Sigmoid colon (tissue), 4 donors: ENCODE results near the gene MAGEA9.

ENCODE experiments used
- EP300 ChIP-seq, 4 donors: sonication (generic); formaldehyde crosslinking; IDR thresholded peaks; one replicate each; pipeline ENCODE4 v1.6.1; 2017; ENCODE audit warnings: antibody characterized with exemption in 4 of 4
- POLR2A ChIP-seq, 2 donors: fragments of 450-650 bp; IDR thresholded peaks; one replicate each; pipeline ENCODE4 v1.6.1; 2016; ENCODE audit warnings: antibody characterized with exemption in 2 of 2, mild to moderate bottlenecking in 2 of 2, moderate library complexity in 2 of 2
- POLR2AphosphoS5 ChIP-seq, 4 donors: sonication (generic); formaldehyde crosslinking; IDR thresholded peaks; one replicate each; pipeline ENCODE4 v1.6.1; 2017; ENCODE audit warnings: antibody characterized with exemption in 4 of 4
- TF ChIP-seq, protein P1 (sequence below), 4 experiments: fragments of 450-650 bp in 3 of 4; fragments of 200-600 bp in 1 of 4; IDR thresholded peaks; one replicate each; pipeline ENCODE4 v1.5.1; 2016 to 2019; ENCODE audit warnings: antibody characterized with exemption in 4 of 4, mild to moderate bottlenecking in 3 of 4, moderate library complexity in 2 of 4

DNA sequence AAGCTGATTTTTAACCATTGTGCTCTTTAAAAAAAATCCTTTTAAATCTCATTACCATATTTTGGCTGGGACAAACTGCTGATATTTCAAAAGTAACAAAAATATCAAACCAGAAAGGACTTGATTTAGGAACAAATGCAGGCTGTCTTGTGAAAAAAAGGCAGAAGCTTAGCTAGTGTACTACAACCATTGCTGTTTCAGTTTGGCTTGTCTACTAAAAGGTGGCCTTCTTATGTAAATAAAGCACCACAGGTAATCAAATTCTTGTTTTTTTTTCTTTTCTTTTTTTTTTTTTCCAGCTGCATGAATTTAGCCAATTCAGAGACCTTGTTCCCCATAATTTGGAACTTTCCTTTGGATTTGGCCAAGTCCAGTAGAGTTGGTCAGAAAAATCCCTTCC, 55.4 kb downstream of the MAGEA9 start:
- TF ChIP-seq, protein P1, sequence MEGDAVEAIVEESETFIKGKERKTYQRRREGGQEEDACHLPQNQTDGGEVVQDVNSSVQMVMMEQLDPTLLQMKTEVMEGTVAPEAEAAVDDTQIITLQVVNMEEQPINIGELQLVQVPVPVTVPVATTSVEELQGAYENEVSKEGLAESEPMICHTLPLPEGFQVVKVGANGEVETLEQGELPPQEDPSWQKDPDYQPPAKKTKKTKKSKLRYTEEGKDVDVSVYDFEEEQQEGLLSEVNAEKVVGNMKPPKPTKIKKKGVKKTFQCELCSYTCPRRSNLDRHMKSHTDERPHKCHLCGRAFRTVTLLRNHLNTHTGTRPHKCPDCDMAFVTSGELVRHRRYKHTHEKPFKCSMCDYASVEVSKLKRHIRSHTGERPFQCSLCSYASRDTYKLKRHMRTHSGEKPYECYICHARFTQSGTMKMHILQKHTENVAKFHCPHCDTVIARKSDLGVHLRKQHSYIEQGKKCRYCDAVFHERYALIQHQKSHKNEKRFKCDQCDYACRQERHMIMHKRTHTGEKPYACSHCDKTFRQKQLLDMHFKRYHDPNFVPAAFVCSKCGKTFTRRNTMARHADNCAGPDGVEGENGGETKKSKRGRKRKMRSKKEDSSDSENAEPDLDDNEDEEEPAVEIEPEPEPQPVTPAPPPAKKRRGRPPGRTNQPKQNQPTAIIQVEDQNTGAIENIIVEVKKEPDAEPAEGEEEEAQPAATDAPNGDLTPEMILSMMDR (IDR thresholded peaks at IDR 0.05), result no peak
- TF ChIP-seq POLR2A (IDR thresholded peaks at IDR 0.05) (no peak), POLR2AphosphoS5 (IDR thresholded peaks at IDR 0.05) (no peak), EP300 (IDR thresholded peaks at IDR 0.05) (no peak)
